ENCODE data around the gene EAF2.

Gene EAF2

DNA sequence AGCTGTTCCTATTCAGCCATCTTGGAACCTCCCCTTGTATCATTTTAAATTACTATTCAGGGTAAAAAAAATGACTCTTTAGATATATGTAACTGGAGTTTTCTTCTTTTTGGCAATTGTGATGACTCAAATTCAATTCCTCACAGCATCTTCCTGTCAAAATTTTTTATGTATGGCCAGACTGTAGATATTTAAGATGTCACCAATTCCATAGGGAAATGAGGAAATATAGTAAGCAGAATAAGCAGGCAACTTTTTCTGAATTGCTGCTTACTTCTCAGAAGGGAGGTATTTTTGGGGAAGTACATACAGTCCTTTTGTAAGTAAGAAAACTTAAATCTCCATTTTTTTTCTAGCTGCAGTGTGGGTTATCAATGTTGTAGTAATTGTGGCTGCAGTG is 28.8 kb downstream of the EAF2 start:
- no peak for DNase-seq

DNA sequence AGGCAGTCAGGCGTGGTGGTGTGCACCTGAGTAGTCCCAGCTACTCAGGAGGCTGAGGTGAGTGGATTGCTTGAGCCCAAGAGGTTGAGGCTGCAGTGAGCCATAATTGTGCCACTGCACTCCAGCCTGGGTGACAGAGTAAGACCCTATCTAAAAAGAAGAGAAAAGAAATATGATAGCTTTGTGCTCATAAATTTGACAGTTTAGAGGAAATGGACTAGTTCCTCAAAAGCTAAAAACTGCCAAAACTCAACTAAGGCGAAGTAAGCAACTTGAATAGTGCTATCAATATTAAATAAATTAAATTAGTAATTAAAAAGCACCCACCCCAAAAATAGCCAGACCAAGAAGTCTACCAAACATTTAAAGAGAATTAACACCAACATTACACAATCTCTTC is 34.7 kb downstream of the EAF2 start:
- DNase-seq: no peak

DNA sequence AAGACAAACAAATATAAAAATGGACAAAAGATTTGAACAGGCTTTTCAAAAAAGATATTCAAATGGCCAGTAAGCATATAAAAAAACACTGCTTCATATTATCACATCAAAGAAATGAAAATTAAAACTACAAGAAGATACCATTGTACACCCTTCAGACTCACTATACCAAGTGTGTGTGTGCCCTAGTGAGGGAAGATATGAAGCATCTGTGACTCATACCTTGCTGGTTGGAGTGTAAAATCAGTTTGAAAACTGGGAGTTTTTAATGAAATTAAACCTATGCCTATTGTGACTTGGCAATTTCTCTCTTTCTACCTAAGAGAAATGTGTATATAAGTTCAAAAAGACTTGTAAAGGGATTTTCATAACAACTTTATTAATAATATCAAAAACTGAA is 35.7 kb downstream of the EAF2 start:
- DNase-seq: no peak

DNA sequence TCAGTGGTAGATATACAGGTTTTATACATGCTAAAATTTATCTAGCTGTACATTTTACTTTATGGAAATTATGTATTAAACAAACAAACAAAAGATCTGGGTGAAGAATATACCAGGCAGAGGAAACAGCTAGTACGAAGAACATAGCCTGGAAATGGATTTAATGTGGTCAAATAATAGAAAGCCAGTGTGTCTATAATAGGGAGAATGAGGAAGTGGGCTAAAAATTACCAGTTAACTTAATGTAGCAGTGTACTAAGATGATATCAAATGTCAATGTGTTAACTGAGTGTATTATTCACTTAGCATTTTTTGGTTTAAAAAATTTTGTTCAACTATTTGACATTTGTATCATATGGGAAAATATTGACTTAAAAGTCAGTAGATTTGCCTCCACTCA is 36.4 kb downstream of the EAF2 start:
- no peak for DNase-seq

DNA sequence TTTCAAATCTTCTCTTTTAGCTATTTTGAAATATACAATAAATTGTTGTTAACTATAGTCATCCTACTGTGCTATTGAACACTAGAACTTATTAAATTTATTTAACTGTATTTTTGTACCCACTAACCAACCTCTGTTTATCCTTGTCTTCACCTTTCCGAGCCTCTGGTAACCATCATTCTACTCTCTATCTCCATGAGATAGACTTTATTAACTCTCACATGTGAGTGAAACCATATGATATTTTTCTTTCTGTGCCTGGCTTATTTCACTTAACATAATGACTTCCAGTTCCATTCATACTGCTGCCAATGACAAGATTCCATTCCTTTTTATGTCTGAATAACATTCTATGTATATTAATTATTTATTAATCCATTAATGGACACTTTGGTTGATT is 43.4 kb downstream of the EAF2 start:
- DNase-seq: no peak

DNA sequence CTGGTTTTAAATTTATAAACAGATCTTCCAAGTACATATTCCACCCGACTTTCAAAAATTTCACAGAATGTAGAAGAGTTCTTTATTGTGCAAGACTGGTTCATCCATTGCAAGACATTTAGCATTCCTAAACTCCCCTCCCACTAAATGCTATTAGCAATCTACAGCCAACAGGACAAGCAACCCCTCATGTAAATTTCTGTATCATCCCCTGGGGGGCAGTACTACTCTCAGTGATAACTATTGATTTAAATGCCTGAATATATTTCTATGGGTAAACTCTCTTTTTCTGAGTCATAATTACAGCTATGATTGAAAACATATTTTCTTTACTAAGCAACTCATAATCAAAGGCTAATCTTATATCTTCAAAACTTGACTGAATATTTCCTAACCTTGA is 48.5 kb downstream of the EAF2 start:
- DNase-seq: no peak

DNA sequence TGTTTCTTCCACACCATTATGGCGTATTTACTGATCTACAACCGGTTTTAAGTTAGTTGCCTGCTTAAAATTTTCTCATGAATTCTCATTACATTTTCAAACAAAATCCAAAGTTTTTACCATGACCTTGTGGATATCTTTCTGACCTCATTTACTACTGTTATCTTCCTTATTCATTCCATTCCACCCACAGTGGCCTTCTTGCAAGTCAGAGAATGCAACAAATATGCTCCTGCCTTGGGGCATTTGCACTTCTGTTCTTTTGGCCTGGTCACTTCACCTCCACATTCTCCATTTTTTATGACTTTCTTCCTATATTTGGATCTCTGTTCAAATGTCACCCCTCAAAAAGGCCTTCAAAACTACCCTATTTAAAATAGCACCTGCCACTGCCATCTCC is 50.4 kb downstream of the EAF2 start:
- no peak for DNase-seq

DNA sequence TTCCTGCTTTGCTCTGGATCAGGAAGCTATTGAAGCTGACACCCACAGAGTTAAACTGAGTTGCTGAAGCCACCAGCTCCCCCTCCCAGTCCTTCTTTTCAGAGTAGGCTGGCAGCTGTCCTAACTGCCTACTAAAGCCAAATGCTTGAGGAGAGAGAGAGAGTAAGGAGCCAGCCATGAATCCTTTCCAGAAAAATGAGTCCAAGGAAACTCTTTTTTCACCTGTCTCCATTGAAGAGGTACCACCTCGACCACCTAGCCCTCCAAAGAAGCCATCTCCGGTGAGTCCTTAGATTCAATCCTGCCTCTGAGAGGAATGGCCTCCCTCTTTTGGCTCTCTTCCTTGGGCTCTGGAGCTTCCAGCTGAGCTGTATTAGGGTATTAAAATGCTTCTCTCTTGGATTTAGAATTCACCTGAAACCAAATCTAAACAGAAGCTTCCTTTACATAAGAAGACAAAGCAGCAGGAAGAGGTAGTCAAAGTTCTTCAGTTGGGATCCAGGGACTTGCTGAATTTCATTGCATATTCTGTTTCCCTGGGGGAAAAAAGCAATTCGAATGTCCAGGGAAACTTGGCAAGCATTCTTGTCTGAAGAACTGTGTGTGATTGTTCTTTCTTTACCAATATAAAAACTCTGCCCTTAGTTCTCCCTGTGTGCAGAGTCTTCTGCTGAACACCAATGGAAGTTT is 59.4 kb downstream of the EAF2 start, which contains the start of gene SLC15A2:
Gene SLC15A2 (plus strand): TSS at position 101 of the 690 bp plus-strand sequence. CDS start 76 bp downstream, at position 177.
- DNase-seq: no peak

DNA sequence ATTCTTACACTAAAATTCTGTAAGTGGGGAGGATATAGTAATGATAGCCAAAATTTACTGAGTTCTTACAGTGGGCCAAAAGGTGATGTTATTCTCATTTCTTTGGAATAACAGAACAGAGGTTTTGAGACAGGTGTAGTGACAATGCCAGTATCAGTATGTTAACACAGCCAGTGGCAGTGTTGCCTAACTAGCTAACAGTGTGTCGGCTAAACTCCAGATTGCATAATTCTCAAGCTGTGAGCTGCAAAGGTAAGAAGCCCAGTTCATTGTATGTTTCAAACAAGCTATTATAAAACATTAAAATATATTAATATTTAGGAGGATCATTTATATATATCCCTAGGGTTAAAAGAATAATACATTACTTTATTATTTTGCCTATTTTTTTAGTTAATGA is 60.1 kb downstream of the EAF2 start:
- DNase-seq: no peak

DNA sequence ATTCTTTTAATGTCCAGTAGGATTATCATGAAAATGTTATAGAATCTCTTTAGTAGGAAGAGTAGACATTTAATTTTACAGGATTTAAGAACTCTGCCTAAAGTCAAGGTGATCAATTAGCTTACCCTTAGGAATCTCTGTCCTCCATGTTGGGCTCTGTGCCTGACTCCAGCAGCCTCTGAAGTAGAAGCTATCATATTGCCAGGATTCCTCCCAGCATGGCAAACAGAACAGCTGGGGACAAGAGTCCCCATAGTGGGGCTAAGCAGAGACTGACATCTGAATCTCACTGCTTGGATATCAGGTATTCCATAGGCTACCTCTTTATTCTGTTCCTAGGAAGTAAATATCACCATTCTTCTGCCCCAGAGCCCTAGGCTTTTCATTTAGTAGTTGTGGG is 60.7 kb downstream of the EAF2 start:
- DNase-seq: no peak

DNA sequence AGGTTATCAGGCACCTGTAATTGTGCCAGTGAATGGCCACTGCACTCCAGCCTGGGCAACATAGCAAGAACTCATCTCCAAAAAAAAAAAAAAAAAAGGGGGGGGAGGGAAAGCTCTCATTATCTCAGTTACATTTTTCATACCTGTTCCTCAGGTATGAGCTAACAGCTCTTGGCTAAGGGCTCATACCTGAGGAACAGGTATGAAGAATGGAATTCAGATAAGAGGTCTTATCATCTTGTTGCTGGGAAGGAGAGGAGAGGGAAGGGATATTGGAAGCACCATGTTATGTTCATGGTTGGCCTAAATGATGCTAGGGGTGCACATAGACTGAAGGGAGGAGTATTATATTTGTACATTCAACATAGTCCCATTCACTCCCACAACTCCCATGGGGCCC is 61.8 kb downstream of the EAF2 start:
- DNase-seq: no peak

DNA sequence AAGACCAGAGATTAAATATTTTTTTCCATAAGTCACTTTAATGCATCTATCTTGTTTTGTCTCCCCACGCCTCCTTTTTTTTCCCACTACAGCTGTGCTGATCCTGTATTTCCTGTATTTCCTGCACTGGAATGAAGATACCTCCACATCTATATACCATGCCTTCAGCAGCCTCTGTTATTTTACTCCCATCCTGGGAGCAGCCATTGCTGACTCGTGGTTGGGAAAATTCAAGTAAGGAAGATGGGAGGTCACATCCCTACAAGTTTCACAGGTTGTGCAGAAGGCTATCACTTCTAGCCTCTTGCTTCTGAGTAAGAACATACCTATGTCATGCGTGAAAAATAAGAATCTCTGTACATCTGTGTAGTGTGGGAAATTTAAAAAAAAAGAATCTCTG is 62.3 kb downstream of the EAF2 start:
- no peak for DNase-seq

DNA sequence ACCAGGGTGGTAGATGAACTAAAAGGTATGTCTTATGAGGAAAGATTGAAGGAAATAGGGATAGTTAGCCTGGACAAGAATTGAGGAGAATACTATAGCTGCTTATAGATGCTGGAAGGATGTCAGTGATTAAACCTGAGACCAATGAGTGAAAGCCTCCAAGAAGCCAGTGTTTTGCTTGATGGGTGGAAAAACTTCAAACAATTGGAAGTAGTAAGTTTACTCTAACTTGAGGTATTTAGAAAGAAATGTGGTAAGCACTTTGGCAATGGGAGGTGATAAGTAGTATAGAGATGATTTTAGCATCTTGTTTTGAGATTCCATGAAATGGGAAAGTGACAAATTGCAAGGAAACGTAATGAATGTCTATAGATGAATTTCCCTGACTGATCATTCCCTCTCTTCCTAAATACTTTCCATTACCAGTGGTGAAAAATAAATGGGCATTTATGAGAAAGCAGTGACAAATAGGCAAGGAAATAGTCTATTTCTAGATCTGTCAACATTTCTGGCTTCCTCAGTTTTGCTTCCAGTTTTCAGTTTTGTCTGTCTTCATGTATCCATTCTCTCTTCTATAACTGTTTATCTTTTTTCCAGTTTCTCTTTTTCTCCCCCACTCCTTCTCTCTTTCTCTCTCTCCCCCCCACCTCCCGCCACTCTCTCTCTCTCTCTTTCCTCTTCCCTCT is 78.4 kb downstream of the EAF2 start:
- no peak for DNase-seq

DNA sequence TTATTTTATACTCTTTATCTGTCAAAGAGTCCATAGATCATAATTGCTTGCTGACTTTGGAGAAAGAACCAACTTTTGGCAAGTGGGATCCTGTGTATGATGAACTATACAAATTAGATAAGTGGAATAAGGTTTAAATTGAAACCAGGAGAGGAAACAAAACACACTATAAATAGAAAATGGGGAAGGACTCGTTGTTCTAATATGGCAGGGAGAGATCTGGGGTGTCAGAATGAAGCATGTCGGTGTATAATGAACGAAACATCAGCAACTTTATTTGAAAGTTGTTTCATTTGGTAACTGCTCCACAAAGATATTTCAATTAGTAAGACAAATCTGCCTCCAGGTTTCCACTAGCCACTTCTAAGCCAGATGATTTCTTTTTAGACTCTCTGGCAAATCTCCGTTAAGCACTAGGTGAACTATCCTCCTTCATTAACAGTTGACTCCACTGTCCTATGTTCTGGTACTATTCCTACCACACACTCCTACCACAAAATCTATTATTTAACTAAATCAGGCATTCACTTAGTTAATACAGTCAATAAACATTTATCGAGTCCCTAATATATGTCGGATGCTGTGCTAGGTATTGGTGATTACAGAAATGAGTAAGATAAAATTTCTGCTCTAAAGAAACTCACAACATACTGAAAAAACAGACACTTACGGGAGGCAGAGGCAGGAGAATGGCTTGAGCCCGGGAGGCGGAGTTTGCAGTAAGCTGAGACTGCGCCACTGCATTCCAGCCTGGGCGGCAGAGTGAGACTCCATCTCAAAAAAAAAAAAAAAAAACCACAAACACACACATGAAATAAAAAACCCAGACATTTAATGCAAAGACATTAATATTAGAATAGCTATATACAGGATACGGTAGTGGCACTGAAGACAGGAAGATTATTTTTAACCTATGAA is 79.3 kb downstream of the EAF2 start:
- DNase-seq: no peak

DNA sequence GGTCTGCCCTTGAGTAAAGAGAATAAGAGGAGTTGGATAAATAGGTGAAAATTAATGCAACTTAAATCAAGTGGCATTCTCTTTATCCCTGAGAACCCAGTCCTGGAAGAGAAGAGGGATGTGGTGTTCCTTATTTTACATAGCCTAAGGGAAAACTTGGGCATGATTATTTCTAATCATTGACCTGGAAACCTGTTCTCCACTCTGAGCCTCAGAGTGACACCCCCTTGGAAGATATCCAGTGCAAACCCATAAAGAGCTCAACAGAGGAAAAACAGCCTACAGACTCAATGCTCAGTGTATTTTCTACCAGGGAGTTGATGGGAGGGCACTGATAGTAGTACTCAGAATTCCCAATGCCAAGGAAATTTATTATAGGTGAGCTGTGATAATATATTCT is 81.2 kb downstream of the EAF2 start:
- no peak for DNase-seq

DNA sequence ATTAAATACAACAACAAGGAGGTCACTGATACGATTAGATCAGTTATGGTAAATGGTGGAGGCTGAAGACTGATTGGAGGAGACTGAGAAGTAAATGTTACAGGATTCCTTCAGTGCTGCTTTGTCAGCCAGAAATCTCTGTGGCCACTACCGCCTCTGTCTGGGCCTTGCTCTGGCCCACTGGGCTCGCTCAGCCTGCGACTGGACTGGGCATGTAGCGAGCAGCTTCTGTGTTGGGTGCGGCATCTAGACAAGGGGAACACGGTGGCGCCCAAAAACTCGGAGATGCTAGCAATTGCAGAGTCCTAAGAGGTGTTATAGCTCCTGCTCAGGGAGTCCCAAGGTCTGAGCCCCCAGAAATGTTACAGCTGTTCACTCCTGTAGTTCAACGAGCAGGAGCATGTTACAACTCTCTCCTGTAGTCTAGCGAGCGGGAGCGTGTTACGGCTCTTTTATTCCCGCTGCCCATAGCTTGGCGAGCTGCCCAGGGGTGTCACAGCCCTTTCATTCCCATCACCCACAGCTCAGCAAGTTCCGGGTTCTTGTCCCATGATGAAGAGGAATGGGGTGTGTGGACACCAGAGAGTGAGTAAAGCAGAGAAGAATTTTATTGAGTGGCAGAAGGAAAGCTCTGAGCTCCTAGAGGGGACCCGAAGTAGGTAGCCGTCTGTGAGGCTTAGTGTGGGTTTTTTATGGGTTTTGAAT is 83.9 kb downstream of the EAF2 start:
- no peak for DNase-seq

DNA sequence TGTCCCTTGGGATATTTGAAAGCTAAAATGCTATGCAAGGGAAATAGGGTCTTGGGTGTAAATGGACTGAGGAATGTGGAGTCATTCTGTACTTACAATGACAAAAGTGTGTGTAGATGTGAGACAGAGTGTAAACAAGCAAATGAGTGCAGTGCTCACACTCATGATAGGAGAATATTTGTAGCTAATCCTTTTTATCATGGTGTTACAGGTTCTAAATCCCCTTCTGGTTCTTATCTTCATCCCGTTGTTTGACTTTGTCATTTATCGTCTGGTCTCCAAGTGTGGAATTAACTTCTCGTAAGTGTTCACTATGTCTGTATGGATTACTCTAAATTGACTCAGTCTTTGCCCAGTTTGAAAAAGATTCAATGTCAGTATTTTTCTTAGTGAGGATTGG is 89.7 kb downstream of the EAF2 start:
- DNase-seq: no peak

DNA sequence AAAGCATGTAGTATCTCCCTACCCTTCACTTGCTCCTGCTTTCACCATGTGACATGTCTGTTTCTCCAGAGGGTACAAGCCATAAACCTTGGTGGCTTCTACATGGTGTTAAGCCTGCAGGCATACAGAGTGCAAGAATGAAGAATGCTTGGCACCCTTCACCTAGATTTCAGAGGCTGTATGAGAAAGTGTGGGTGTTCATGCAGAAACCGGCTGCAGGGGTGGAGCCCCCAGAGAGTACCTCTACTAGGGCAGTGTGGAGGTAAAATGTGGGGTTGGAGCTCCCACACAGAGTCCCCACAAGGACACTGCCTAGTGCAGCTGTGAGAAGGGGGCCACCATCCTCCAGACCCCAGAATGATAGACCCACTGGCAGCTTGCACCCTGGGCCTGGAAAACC is 91.4 kb downstream of the EAF2 start:
- DNase-seq: no peak

Measured in stimulated activated CD4-positive, alpha-beta T cell treated with anti-CD3 and anti-CD28 coated beads, Interleukin-1b, Interleukin-23, amount 100 ng/mL, for 48 hours (primary cell).